ENCODE results near the gene NOX4. TPM values are rescaled to one million over a fixed set of nuclear protein-coding genes. Genes with fewer than 3 reads are reported as not detected.

Gene NOX4
- total and polyA plus RNA-seq, 2 donors (not counting 3 experiments of a cell fraction or from before 2014, with no cell fraction given): 21.2 to 34.0 TPM

GRCh38 chr11:89487016-89487415 lies 4.2 kb downstream of the NOX4 start:
- peak; percentile 53 for DNase-seq (ENCODE audit: low read depth, low spot score)
- peak overlapping the region; percentile 45 for H3K4me2 ChIP-seq (ENCODE audit: insufficient read depth, low read length)
- H3K4me1 ChIP-seq (ENCODE audit: control insufficient read depth, extremely low read depth, insufficient read depth, low read length): peaks cover 47% of the 10 kb centered on the region
- FAIRE-seq: no peak
- no peak overlapping the region for H3K9ac ChIP-seq (replicated peaks; ENCODE audit: extremely low read depth, insufficient read depth, low read length)
- H3K9me1 ChIP-seq (replicated peaks; ENCODE audit: control insufficient read depth, extremely low read depth, insufficient read depth, low read length): no peaks in the 10 kb centered on the region
- POLR2A ChIA-PET: no interaction called here
- BruUV-seq (replicated peaks): no TSS peak
- H3K27ac ChIP-seq (ENCODE audit: insufficient read depth, low read depth, low read length): peak overlapping the region; percentile 21
- dilution Hi-C loops (cut with MboI; ENCODE audit: extremely low pct_ligation_motif_present, low sequenced_read_pairs) (no loop called here), intact Hi-C loops (cut with micrococcal nuclease) (no loop called here)
- no peaks in the 10 kb centered on the region for H4K20me1 ChIP-seq (replicated peaks; ENCODE audit: control insufficient read depth, extremely low read depth, insufficient read depth, low read length)
- H3K36me3 ChIP-seq (ENCODE audit: control insufficient read depth in 2 of 2, extremely low read depth in 1 of 2, insufficient read depth in 2 of 2, low read length in 2 of 2): peaks cover under 1% of the 10 kb centered on the region in 2 experiments
- H3K79me2 ChIP-seq (ENCODE audit: control insufficient read depth, insufficient read depth, low read length): peaks cover 45% of the 10 kb centered on the region
- no peaks in the 10 kb centered on the region for H3K9me3 ChIP-seq (replicated peaks; ENCODE audit: control insufficient read depth, insufficient read depth, low read length)
- no peak overlapping the region for H2AFZ ChIP-seq (ENCODE audit: low read depth, low read length)
- TF ChIP-seq, protein P1, sequence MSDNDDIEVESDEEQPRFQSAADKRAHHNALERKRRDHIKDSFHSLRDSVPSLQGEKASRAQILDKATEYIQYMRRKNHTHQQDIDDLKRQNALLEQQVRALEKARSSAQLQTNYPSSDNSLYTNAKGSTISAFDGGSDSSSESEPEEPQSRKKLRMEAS (IDR thresholded peaks at IDR 0.05; ENCODE audit: insufficient read depth, insufficient read length): no peak
- TF ChIP-seq POLR2AphosphoS5 (IDR thresholded peaks at IDR 0.05; ENCODE audit: insufficient read depth, low read depth, low read length) (no peak), EZH2 (IDR thresholded peaks at IDR 0.05; ENCODE audit: borderline replicate concordance, low read depth, low read length, severe bottlenecking) (no peak), POLR2A (IDR thresholded peaks at IDR 0.05; ENCODE audit: low read depth, low read length) (no peak), GATA2 (IDR thresholded peaks at IDR 0.05; ENCODE audit: insufficient read depth, insufficient read length, low read depth, low read length) (no peak), FOS (IDR thresholded peaks at IDR 0.05; ENCODE audit: borderline replicate concordance, insufficient read depth, low read length) (peak; percentile 55), JUN (IDR thresholded peaks at IDR 0.05; ENCODE audit: borderline replicate concordance, insufficient read depth, insufficient read length, low read depth) (peak; percentile 8)
- no peak overlapping the region for H3K4me3 ChIP-seq (replicated peaks in 1 of 3; ENCODE audit: insufficient read depth in 1 of 3, low read depth in 1 of 3, low read length in 3 of 3)
- H3K27me3 ChIP-seq (ENCODE audit: control insufficient read depth in 2 of 2, insufficient read depth in 2 of 2, low read length in 2 of 2): no peaks in the 10 kb centered on the region
- CTCF ChIA-PET: interaction anchor here (1.7 to 1.8 kb wide), 2 partner anchors 53 to 128 kb away, joined by 5 read pairs; no protein-coding TSS in a partner anchor

- Histone ChIP-seq H3K79me2 (ENCODE audit: control insufficient read depth, insufficient read depth, low read length) (peaks cover 40% of the 10 kb centered on the region), H4K20me1 (replicated peaks; ENCODE audit: control insufficient read depth, extremely low read depth, insufficient read depth, low read length) (no peaks in the 10 kb centered on the region), H3K27ac (ENCODE audit: insufficient read depth, low read depth, low read length) (no peak overlapping the region), H3K4me3 (replicated peaks in 1 of 3; ENCODE audit: insufficient read depth in 1 of 3, low read depth in 1 of 3, low read length in 3 of 3) (no peak overlapping the region), H3K9me1 (replicated peaks; ENCODE audit: control insufficient read depth, extremely low read depth, insufficient read depth, low read length) (no peaks in the 10 kb centered on the region), H3K27me3 (ENCODE audit: control insufficient read depth in 2 of 2, insufficient read depth in 2 of 2, low read length in 2 of 2) (no peaks in the 10 kb centered on the region), H3K4me1 (ENCODE audit: control insufficient read depth, extremely low read depth, insufficient read depth, low read length) (peaks cover 40% of the 10 kb centered on the region), H3K9ac (replicated peaks; ENCODE audit: extremely low read depth, insufficient read depth, low read length) (no peak overlapping the region), H3K4me2 (ENCODE audit: insufficient read depth, low read length) (peak overlapping the region; percentile 14), H2AFZ (ENCODE audit: low read depth, low read length) (no peak overlapping the region), H3K9me3 (replicated peaks; ENCODE audit: control insufficient read depth, insufficient read depth, low read length) (no peaks in the 10 kb centered on the region), H3K36me3 (ENCODE audit: control insufficient read depth in 2 of 2, extremely low read depth in 1 of 2, insufficient read depth in 2 of 2, low read length in 2 of 2) (peaks cover 2 to 12% of the 10 kb centered on the region in 2 experiments)
- intact Hi-C loops (cut with micrococcal nuclease): no loop called here
- TF ChIP-seq EZH2 (IDR thresholded peaks at IDR 0.05; ENCODE audit: borderline replicate concordance, low read depth, low read length, severe bottlenecking): no peak
- TF ChIP-seq GATA2 (IDR thresholded peaks at IDR 0.05; ENCODE audit: insufficient read depth, insufficient read length, low read depth, low read length): no peak
- no peak for TF ChIP-seq JUN (IDR thresholded peaks at IDR 0.05; ENCODE audit: borderline replicate concordance, insufficient read depth, insufficient read length, low read depth)
- no peak for TF ChIP-seq MYC (IDR thresholded peaks at IDR 0.05; ENCODE audit: low read depth, low read length)
- no peak for TF ChIP-seq FOS (IDR thresholded peaks at IDR 0.05; ENCODE audit: borderline replicate concordance, insufficient read depth, low read length)
- no peak for TF ChIP-seq POLR2AphosphoS5 (IDR thresholded peaks at IDR 0.05; ENCODE audit: insufficient read depth, low read depth, low read length)
- TF ChIP-seq CTCF (IDR thresholded peaks at IDR 0.05; ENCODE audit: extremely low read depth in 1 of 2, insufficient read depth in 1 of 2, low read depth in 1 of 2, low read length in 2 of 2): no peak
- POLR2A ChIA-PET: no interaction called here
- DNase-seq (ENCODE audit: low read depth, low spot score) (no peak), FAIRE-seq (no peak)
- no TSS peak for BruUV-seq (replicated peaks)
- dilution Hi-C loops (cut with MboI; ENCODE audit: extremely low pct_ligation_motif_present, low sequenced_read_pairs): no loop called here
- CTCF ChIA-PET: interaction anchor here (0.7 to 1.2 kb wide), 2 partner anchors 13 kb away, joined by 3 read pairs; no protein-coding TSS in a partner anchor
These were observed 6.3 kb downstream of the NOX4 start for GRCh38 chr11:89484896-89485295.
